ENCODE data around the gene SLC9A3.
"Not testable (repeated sequence)": the region's sequence is repeated elsewhere in the genome, so short reads cannot be mapped to it uniquely, and the experiment has no call there.

The SLC9A3 gene

DNA sequence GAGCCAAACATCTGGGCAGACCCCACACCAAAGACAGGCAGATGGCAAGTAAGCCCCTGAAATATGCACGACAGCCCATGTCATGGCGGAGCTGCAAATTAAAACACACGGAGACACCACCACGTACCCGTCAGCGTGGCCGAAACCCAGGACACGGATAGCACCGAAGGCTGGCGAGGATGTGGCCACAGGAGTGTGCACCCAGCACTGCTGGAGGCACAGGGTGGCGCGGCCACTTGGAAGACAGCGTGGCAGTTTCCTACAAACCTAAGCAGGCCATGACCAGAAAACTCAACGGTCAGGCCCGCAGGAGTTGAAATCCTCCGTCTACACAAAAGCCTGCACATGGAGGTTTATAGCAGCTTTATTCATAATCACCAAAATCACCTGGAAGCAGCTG is 12.8 kb downstream of the SLC9A3 start:
- no peak for DNase-seq (ENCODE audit: insufficient read length, low spot score)
- TF ChIP-seq, protein P1, sequence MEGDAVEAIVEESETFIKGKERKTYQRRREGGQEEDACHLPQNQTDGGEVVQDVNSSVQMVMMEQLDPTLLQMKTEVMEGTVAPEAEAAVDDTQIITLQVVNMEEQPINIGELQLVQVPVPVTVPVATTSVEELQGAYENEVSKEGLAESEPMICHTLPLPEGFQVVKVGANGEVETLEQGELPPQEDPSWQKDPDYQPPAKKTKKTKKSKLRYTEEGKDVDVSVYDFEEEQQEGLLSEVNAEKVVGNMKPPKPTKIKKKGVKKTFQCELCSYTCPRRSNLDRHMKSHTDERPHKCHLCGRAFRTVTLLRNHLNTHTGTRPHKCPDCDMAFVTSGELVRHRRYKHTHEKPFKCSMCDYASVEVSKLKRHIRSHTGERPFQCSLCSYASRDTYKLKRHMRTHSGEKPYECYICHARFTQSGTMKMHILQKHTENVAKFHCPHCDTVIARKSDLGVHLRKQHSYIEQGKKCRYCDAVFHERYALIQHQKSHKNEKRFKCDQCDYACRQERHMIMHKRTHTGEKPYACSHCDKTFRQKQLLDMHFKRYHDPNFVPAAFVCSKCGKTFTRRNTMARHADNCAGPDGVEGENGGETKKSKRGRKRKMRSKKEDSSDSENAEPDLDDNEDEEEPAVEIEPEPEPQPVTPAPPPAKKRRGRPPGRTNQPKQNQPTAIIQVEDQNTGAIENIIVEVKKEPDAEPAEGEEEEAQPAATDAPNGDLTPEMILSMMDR (IDR thresholded peaks at IDR 0.05; ENCODE audit: insufficient read depth, missing control alignments) = no peak
- FAIRE-seq = no peak

DNA sequence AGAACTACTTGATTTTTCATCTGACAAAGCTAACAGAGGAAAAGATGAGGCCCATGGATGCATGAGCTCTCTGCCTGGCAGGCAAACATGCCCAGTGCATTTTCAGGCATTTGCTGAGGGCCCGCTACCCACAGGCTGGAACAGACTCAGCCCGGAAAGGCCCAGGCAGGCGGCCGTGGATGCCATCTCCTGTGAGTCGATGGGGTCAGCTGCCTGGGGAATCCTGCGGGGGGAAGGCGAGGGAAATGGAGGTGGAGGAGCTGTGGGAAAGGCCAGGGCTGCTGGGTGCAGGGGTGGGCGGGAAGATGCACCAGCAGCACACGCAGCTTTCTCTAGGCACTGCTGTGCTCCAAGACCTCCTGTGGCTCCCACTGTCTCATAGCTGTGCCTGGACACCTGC is 13.7 kb downstream of the SLC9A3 start:
- TF ChIP-seq, protein P1 (IDR thresholded peaks at IDR 0.05; ENCODE audit: insufficient read depth, missing control alignments) = no peak
- DNase-seq (ENCODE audit: insufficient read length, low spot score) (no peak), FAIRE-seq (no peak)

DNA sequence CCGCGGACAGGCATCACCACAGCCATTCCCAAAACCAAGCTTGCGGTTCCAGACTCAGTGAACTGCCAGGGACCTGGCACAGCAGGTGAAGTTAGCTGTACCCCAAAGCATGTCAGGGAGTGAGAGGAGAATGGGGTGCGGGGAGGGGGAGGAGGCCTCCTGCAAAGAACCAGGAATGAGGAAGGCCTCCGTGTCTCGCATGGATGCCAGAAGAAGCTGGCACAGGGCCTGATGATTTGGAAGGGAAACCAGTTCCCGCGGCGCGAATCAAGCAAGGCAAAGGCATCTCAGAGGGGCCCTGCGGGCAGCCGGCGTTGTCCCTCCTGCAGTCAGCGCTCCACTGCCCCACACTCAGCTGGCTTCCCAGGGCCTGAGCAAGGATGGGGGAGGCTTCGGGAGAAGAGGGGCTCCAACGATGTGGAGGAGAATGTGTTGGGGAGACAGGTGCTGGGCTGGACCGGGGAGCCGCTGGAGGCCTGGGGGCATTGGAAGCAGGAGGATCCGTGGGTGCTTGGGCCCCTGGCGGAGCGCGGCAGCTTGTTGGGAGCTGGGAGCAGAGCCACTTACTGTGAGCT is 14.6 kb downstream of the SLC9A3 start:
- DNase-seq (ENCODE audit: insufficient read length, low spot score) (no peak), FAIRE-seq (no peak)
- TF ChIP-seq, protein P1 (IDR thresholded peaks at IDR 0.05; ENCODE audit: insufficient read depth, missing control alignments) = no peak

DNA sequence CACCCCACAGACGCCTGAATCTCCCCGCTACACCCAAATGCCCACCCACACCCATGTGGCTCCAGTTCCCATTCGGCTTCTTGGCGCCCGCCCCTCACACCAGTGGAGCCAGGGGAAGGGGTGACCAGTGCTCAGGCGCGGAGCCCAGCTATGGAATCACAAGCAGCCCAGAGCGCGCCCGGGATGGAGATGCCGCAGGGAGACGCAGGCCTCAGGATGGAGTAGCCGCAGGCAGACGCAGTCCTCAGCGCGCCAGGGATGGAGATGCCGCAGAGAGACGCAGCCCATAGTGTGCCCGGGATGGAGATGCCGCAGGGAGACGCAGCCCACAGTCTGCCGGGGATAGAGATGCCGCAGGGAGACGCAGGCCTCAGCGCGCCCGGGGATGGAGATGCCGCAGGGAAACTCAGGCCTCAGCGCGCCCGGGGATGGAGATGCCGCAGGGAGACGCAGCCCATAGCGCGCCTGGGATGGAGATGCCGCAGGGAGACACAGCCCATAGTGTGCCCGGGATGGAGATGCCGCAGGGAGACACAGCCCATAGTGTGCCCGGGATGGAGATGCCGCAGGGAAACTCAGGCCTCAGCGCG is 16.2 kb downstream of the SLC9A3 start:
- not testable (repeated sequence) for FAIRE-seq; DNase-seq (ENCODE audit: insufficient read length, low spot score)

DNA sequence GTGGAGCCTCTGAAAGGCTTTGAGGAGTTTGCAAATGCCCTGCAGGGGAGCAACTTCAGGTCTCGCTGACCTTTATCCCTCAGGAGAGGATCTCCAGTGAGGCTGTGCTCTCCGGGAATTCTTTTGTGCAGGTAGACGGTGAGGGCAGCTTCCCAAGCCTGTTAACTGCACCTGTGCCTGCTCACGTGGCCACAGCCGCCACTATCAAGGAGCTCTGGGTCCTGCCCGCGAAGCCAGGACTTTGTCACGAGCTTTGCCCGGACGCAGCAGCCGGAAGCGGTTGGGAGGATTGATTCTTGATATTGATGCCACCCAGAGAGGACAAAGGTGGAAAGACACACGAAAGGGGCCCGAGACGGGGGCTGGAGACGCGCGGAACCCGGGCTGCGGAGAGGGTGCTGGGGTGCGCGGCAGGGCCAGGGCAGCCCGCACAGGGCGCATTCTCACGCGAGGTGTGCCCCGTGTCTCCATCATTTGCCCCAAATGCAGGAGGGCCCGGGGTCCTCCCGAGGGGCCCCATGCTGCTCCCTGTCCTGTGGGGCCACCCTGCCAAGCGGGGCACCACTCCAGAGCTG is 18.2 kb downstream of the SLC9A3 start:
- no peak for FAIRE-seq
- DNase-seq (ENCODE audit: insufficient read length, low spot score) = no peak
- TF ChIP-seq, protein P1 (IDR thresholded peaks at IDR 0.05; ENCODE audit: insufficient read depth, missing control alignments) = no peak

DNA sequence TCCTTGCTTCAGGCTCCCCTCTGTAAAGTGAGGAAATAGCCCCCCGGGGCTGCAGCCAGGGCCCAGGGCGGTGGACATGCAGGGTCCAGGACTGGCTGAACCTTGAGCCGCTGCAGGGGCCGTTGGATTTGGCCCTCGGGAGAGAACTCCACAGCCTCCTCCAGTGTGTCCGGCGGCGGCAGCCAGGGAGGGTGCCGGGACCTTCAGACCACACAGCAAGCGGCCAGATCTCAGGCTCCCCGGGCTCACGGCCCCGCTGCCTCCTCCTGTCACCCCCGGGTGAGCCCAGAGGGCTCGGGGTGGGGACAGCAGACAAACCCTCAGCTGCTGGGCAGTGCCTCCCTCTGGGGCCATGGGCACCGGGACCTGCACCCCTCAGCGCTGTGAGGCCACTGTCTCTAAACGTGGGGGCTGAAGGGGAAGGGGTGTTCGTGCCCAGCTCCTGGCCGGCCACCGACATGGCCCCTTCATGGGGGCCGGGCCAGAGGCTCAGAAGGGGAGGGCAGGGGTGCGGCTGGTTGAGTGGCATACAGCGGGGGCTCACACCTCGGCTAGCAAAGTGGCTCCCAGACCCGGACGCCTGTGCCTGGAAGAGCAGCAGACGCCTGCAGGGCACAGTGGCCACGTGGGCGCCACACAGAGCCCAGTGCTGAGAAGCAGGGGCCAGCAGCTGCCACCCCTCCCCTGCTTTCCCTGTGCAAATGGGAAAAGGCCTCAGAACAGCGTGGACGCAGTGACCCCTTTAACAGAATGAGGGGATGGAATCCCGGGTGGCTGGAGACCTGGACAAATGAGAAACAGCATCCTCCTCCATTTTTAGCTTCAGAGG is 19.7 kb downstream of the SLC9A3 start:
- TF ChIP-seq, protein P1 (IDR thresholded peaks at IDR 0.05; ENCODE audit: insufficient read depth, missing control alignments) = no peak
- FAIRE-seq = no peak
- no peak for DNase-seq (ENCODE audit: insufficient read length, low spot score)

DNA sequence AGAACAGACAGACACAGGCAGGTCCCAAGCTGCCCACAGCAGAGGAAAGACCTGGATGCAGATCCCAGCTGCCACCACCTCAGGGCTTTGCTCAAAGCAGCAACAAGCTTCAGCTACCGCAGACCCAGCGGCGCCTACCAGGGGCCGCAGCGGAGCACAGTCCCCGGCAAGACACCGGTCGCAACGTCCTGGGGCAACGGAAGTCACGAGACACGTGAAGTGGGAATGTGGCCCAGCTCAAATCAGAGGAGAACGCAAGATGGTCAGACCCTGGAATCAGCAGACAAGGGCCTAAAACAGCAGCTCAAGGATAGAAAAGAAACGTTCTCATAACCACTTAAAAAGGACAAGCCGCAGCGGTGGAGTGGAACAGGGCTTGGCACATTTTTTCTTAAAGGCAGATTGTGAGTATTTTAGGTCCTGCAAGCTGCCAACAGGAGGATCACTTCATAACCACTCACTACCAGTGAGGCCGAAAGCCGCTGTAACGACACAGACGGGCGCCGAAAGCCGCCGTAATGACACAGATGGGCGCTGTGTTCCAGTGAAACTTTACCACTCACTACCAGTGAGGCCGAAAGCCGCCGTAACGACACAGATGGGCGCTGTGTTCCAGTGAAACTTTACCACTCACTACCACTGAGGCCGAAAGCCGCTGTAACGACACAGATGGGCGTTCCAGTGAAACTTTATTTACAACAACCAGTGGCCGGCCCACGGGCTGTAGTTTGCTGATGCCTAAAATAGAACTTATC is 21.7 kb downstream of the SLC9A3 start:
- FAIRE-seq = no peak
- DNase-seq (ENCODE audit: insufficient read length, low spot score) = no peak
- TF ChIP-seq, protein P1 (IDR thresholded peaks at IDR 0.05; ENCODE audit: insufficient read depth, missing control alignments) = no peak
